Activated CD4-positive, alpha-beta T cell treated with anti-CD3 and anti-CD28 coated beads, Interleukin-2, amount 10 ng/mL, durations not matched to agents 7 days and 5 days (primary cell): ENCODE results near the gene AGO3. TPM values are rescaled to one million over a fixed set of nuclear protein-coding genes. Genes with fewer than 3 reads are reported as not detected.

Source experiments
- CTCF ChIA-PET: fragments of 350-600 bp; sonication (Branson Sonifier 250); formaldehyde crosslinking; loops from one replicate; lab custom pipeline; 2021; ENCODE audit warnings: antibody characterized with exemption; lab: Charles Lee
- POLR2A ChIA-PET: fragments of 350-600 bp; sonication (Branson Sonifier 250); formaldehyde crosslinking; loops from one replicate; lab custom pipeline; 2021; ENCODE audit warnings: antibody characterized with exemption; lab: Charles Lee
- DNase-seq: peaks from one replicate; pipeline ENCODE4 v3.0.0-alpha.2; 2020
- H3K27ac Mint-ChIP-seq: one replicate; pipeline ENCODE4 v1.8.0; 2021; ENCODE audit warnings: mild to moderate bottlenecking, moderate library complexity, mixed read lengths
- H3K27me3 Mint-ChIP-seq: one replicate; pipeline ENCODE4 v1.8.0; 2021; ENCODE audit warnings: mixed read lengths
- H3K36me3 Mint-ChIP-seq: one replicate; pipeline ENCODE4 v1.8.0; 2021; ENCODE audit warnings: low read depth, mixed read lengths
- H3K4me1 Mint-ChIP-seq: one replicate; pipeline ENCODE4 v1.8.0; 2021; ENCODE audit warnings: mixed read lengths
- H3K4me3 Mint-ChIP-seq: one replicate; pipeline ENCODE4 v1.8.0; 2021; ENCODE audit warnings: mild to moderate bottlenecking, moderate library complexity, mixed read lengths
- H3K9me3 Mint-ChIP-seq: one replicate; pipeline ENCODE4 v1.8.0; 2021; ENCODE audit warnings: mixed read lengths
- total RNA-seq, 2 experiments: library from RNA; stranded (reverse); gene quantifications; one replicate each; pipeline ENCODE4 v1.2.3, GENCODE V29; 2021

AGO3 gene
- total RNA-seq, 2 experiments from 2014 or later, result 28.7 to 29.4 TPM

DNA sequence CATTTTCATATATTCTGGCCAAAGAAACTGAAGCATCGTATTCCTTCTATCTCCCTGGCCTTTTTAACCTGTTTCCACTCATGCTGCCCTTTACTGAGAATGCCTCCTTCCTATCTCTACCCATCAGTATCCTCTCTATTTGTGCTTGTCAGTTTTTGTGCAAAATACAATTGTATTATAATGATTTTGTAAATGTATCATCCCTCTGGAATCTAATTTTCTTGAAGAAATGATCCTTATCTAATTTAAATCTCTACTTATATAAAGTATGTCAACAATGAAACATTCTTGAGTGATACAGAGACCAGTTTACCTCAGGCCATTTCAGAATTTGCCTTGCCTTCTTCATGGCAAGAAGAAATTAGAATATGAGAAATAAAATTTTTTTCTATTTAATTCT is 93.9 kb downstream of the AGO3 start:
- CTCF ChIA-PET, result no interaction called here
- no peaks in the 10 kb centered on the region for H3K9me3 Mint-ChIP-seq
- peaks cover 36% of the 10 kb centered on the region for H3K36me3 Mint-ChIP-seq
- POLR2A ChIA-PET, result no interaction called here
- H3K4me3 Mint-ChIP-seq, result no peak overlapping the region
- no peaks in the 10 kb centered on the region for H3K27me3 Mint-ChIP-seq
- no peak overlapping the region for H3K27ac Mint-ChIP-seq
- H3K4me1 Mint-ChIP-seq, result peaks cover 27% of the 10 kb centered on the region
- no peak for DNase-seq

DNA sequence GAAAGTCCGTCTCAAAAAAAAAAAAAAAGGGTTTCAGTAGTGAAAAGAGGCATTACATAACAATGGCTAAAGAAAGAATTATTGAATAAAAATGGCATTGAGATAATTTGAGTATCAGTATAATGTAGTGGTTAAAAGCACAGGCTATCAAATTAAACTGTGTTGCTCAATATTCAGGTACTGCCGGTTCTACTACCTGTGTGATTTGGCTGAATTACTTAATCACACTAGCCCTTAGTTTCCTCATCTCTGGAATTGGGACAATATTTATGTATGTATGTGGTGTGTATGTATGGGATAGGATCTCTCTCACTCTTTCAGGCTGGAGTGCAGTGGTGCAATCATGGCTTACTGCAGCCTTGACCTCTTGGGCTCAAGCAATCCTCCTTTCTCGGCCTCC is 96.9 kb downstream of the AGO3 start:
- Mint-ChIP-seq H3K4me1 (peaks cover 18% of the 10 kb centered on the region), H3K4me3 (no peak overlapping the region), H3K36me3 (peaks cover 43% of the 10 kb centered on the region), H3K9me3 (no peaks in the 10 kb centered on the region), H3K27me3 (no peaks in the 10 kb centered on the region), H3K27ac (no peak overlapping the region)
- no peak for DNase-seq
- POLR2A ChIA-PET, result no interaction called here
- CTCF ChIA-PET, result no interaction called here

- Mint-ChIP-seq H3K36me3 (peaks cover 40% of the 10 kb centered on the region), H3K27me3 (no peaks in the 10 kb centered on the region), H3K4me1 (peaks cover 5% of the 10 kb centered on the region), H3K27ac (no peak overlapping the region), H3K9me3 (no peaks in the 10 kb centered on the region), H3K4me3 (no peak overlapping the region)
- POLR2A ChIA-PET, result no interaction called here
- DNase-seq, result no peak
- CTCF ChIA-PET, result interaction anchor here (0.6 to 0.7 kb wide), 2 partner anchors 12 to 41 kb away, joined by 3 read pairs; no protein-coding TSS in a partner anchor
Measured at GRCh38 chr1:36031441-36031840, 100.5 kb downstream of the AGO3 start.

- H3K9me3 Mint-ChIP-seq, result no peaks in the 10 kb centered on the region
- H3K27ac Mint-ChIP-seq, result no peak overlapping the region
- CTCF ChIA-PET, result no interaction called here
- POLR2A ChIA-PET, result interaction anchor here (0.5 kb wide), 1 partner anchor 56 kb away, joined by 3 read pairs; no protein-coding TSS in a partner anchor
- H3K4me3 Mint-ChIP-seq, result no peak overlapping the region
- no peak for DNase-seq
- H3K27me3 Mint-ChIP-seq, result no peaks in the 10 kb centered on the region
- H3K4me1 Mint-ChIP-seq, result peaks cover 5% of the 10 kb centered on the region
- H3K36me3 Mint-ChIP-seq, result peaks cover 31% of the 10 kb centered on the region
Measured at GRCh38 chr1:36034692-36035091, 103.8 kb downstream of the AGO3 start.

GRCh38 chr1:36035154-36035553 is 104.2 kb downstream of the AGO3 start:
- ChIA-PET POLR2A (no interaction called here), CTCF (no interaction called here)
- Mint-ChIP-seq H3K9me3 (no peaks in the 10 kb centered on the region), H3K27me3 (no peaks in the 10 kb centered on the region), H3K4me3 (no peak overlapping the region), H3K36me3 (peaks cover 35% of the 10 kb centered on the region), H3K27ac (no peak overlapping the region), H3K4me1 (peaks cover 5% of the 10 kb centered on the region)
- DNase-seq, result no peak

- Mint-ChIP-seq H3K4me3 (no peak overlapping the region), H3K27ac (no peak overlapping the region), H3K27me3 (no peaks in the 10 kb centered on the region), H3K36me3 (peaks cover 26% of the 10 kb centered on the region), H3K9me3 (no peaks in the 10 kb centered on the region), H3K4me1 (no peaks in the 10 kb centered on the region)
- POLR2A ChIA-PET, result no interaction called here
- CTCF ChIA-PET, result no interaction called here
- DNase-seq, result no peak
Measured at GRCh38 chr1:36040238-36040637, 109.3 kb downstream of the AGO3 start.

DNA sequence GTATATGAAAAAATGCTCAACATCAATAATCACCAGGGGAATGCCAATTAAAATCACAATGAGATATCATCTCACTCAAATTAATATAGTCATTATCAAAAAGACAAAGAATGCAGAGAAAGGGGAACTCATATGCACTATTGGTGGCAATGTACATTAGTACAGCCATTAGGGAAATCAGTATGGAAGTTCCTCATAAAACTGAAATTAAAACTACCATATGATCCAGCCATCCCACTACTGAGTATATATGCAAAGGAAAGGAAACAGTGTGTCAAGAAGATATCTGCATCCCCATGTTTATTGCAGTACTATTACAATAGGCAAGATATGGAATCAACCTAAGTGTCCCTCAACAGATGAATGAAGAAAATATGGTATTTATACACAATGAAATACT is 120.9 kb downstream of the AGO3 start:
- Mint-ChIP-seq H3K4me3 (no peak overlapping the region), H3K36me3 (peaks cover 22% of the 10 kb centered on the region), H3K27ac (no peak overlapping the region), H3K27me3 (no peaks in the 10 kb centered on the region), H3K4me1 (no peaks in the 10 kb centered on the region), H3K9me3 (peaks cover 2% of the 10 kb centered on the region)
- ChIA-PET POLR2A (no interaction called here), CTCF (no interaction called here)
- DNase-seq, result no peak

GRCh38 chr1:36053978-36054377 is 123.1 kb downstream of the AGO3 start:
- no peaks in the 10 kb centered on the region for H3K4me1 Mint-ChIP-seq
- ChIA-PET POLR2A (interaction anchor here (0.6 kb wide), 1 partner anchor 124 kb away, joined by 5 read pairs; no protein-coding TSS in a partner anchor), CTCF (interaction anchor here (0.8 to 1.0 kb wide), 2 partner anchors 9 to 149 kb away, joined by 3 to 4 read pairs; no protein-coding TSS in a partner anchor)
- H3K9me3 Mint-ChIP-seq, result no peaks in the 10 kb centered on the region
- H3K36me3 Mint-ChIP-seq, result peaks cover 6% of the 10 kb centered on the region
- no peak overlapping the region for H3K27ac Mint-ChIP-seq
- DNase-seq, result no peak
- H3K4me3 Mint-ChIP-seq, result no peak overlapping the region
- no peaks in the 10 kb centered on the region for H3K27me3 Mint-ChIP-seq

DNA sequence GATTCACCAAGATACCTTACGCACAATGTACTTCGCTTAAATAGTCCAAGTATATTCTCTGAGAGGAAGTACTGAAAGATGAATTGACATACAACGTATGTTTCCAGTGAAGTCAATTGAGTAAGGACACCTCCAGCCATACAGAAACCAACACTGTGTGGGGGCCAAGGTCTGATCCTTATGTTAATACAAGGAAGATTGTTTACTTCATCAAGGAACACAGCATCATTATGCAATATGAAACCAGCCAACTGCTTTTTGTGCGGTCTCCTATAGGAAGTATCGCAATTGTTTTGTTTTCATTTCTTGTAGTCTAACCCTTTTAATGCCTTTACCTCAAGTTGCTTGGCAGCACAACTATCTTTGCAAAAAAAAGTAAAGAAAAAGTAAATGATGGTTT is 124.8 kb downstream of the AGO3 start:
- Mint-ChIP-seq H3K27me3 (no peaks in the 10 kb centered on the region), H3K36me3 (peaks cover 6% of the 10 kb centered on the region), H3K4me3 (no peak overlapping the region), H3K4me1 (no peaks in the 10 kb centered on the region), H3K9me3 (no peaks in the 10 kb centered on the region), H3K27ac (no peak overlapping the region)
- POLR2A ChIA-PET, result no interaction called here
- DNase-seq, result no peak
- CTCF ChIA-PET, result no interaction called here

DNA sequence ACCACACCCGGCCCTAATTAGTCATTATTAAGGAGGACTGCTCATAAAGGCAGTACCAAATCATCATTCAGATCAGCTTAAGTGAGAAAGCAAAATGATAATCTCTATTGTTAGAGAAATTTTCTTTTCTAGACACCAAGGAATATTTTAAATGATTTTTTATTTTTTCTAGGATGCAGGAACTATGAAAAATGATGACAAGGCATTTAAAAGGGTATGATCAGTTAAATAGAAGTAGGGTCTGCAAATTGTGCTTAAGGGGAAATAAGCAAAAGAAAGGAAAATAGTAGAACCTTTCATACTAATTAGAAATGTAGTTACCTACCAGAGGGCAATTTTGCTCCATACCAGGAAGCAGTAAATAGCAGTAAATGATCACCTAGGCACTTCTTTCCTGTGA is 131.4 kb downstream of the AGO3 start:
- Mint-ChIP-seq H3K27me3 (no peaks in the 10 kb centered on the region), H3K4me1 (no peaks in the 10 kb centered on the region), H3K36me3 (peaks cover 2% of the 10 kb centered on the region), H3K4me3 (no peak overlapping the region), H3K9me3 (no peaks in the 10 kb centered on the region), H3K27ac (no peak overlapping the region)
- CTCF ChIA-PET, result interaction anchor here (0.7 kb wide), 1 partner anchor 349 kb away, joined by 3 read pairs; no protein-coding TSS in a partner anchor
- POLR2A ChIA-PET, result no interaction called here
- DNase-seq, result no peak

DNA sequence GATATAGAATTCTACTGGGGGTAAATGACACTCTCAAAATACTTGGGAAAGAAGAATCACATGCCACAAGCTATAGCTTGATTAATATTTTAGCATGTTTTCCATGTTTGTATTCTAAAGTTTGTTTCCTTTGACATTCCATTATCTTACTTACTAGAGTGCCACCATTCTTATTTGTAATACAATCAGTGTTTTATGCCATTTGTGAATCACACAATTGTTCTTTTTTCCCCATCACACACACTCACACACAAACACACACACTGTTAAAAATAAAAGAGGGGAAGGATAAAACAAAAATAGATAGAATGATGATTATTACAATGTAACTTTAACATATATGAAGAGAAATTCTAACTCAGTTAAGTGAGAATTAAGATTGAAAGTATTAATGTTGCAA is 137.0 kb downstream of the AGO3 start:
- H3K4me3 Mint-ChIP-seq, result no peak overlapping the region
- no peak for DNase-seq
- no peak overlapping the region for H3K27ac Mint-ChIP-seq
- no peaks in the 10 kb centered on the region for H3K36me3 Mint-ChIP-seq
- no peaks in the 10 kb centered on the region for H3K9me3 Mint-ChIP-seq
- no peaks in the 10 kb centered on the region for H3K4me1 Mint-ChIP-seq
- no peaks in the 10 kb centered on the region for H3K27me3 Mint-ChIP-seq
- CTCF ChIA-PET, result interaction anchor here (0.7 kb wide), 1 partner anchor 18 kb away, joined by 3 read pairs; no protein-coding TSS in a partner anchor
- POLR2A ChIA-PET, result no interaction called here

DNA sequence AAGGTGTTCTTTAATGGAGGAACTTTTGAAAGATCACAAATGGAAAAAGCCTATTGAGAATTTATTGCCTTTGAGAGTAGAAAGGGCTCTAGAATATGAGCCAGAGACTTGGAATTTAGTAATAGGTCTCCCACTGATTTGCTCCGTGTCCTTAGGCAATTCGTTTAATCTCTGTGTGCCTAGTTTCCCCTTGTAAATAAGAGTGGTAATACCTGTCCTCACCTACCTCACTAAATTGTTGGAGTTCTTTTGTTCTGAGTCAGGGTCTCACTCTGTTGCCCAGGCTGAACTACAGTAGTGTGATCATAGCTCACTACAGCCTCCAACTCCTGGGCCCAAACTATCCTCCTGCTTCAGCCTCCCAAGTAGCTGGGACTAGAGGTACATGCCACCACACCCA is 138.0 kb downstream of the AGO3 start:
- Mint-ChIP-seq H3K4me3 (no peak overlapping the region), H3K27me3 (no peaks in the 10 kb centered on the region), H3K36me3 (no peaks in the 10 kb centered on the region), H3K27ac (no peak overlapping the region), H3K4me1 (no peaks in the 10 kb centered on the region), H3K9me3 (no peaks in the 10 kb centered on the region)
- CTCF ChIA-PET, result no interaction called here
- POLR2A ChIA-PET, result no interaction called here
- DNase-seq, result no peak

- Mint-ChIP-seq H3K36me3 (no peaks in the 10 kb centered on the region), H3K27me3 (no peaks in the 10 kb centered on the region), H3K9me3 (no peaks in the 10 kb centered on the region), H3K27ac (no peak overlapping the region), H3K4me1 (no peaks in the 10 kb centered on the region), H3K4me3 (no peak overlapping the region)
- POLR2A ChIA-PET, result interaction anchor here (0.7 kb wide), 1 partner anchor 332 kb away, joined by 7 read pairs; no protein-coding TSS in a partner anchor
- no peak for DNase-seq
- CTCF ChIA-PET, result no interaction called here
Measured at GRCh38 chr1:36070349-36070748, 139.4 kb downstream of the AGO3 start.

DNA sequence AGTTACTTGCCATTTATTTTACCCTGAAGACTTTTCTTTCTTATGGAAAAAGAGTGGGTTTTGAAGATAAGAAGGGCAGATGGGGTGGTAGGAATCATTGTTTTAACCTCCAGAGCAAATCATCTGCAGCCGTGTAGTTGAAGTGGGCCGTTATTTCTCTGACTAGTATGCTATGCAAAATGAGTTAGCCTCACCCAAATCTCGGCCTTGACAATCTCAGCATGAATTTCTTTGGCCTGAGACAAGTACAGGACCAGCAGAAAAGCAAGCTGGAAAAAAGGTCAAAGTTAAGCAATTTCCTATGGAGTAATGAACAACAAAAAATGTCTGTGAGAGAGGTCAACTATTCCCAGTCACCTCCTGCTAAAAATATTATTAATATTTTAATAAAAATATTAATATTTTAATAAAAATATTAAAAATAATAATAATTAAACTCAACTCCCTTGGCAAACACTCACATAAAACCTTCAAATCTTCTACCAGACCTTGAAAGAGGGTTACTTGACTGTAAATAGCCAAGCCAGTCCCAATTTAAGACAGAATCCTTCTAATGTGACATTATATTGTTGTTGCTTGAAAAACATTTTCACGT is 146.2 kb downstream of the AGO3 start:
- H3K4me1 Mint-ChIP-seq, result no peaks in the 10 kb centered on the region
- ChIA-PET POLR2A (interaction anchor here (0.6 kb wide), 1 partner anchor 107 kb away, joined by 4 read pairs; no protein-coding TSS in a partner anchor), CTCF (no interaction called here)
- peaks cover 17% of the 10 kb centered on the region for H3K27me3 Mint-ChIP-seq
- H3K36me3 Mint-ChIP-seq, result no peaks in the 10 kb centered on the region
- H3K9me3 Mint-ChIP-seq, result no peaks in the 10 kb centered on the region
- no peak overlapping the region for H3K4me3 Mint-ChIP-seq
- DNase-seq, result no peak
- no peak overlapping the region for H3K27ac Mint-ChIP-seq
